ENCODE measurements around the gene ITGB1BP2. TPM values are rescaled to one million over a fixed set of nuclear protein-coding genes. Genes with fewer than 3 reads are reported as not detected.

The ITGB1BP2 gene
- total RNA-seq, 1 experiment from 2014 or later = 3.5 TPM

GRCh38 chrX:71282514-71283402, 18.8 kb upstream of the ITGB1BP2 start:
- intact Hi-C loops (cut with micrococcal nuclease) = no loop called here
- Histone ChIP-seq H3K27me3 (ENCODE audit: insufficient read depth, low read length) (no peaks in the 10 kb centered on the region), H3K36me3 (ENCODE audit: control insufficient read depth in 1 of 2, insufficient read depth in 2 of 2, low read length in 2 of 2) (peaks cover 2 to 4% of the 10 kb centered on the region in 2 experiments; a peak in 2 of 4 replicates), H3K4me1 (ENCODE audit: control insufficient read depth in 1 of 2, insufficient read depth in 2 of 2, low read length in 2 of 2) (peaks cover 4 to 20% of the 10 kb centered on the region in 2 experiments; a peak in 3 of 4 replicates), H3K9me2 (ENCODE audit: insufficient read depth) (no peaks in the 10 kb centered on the region), H3K4me2 (ENCODE audit: low read length) (peak overlapping the region; percentile 75), H3K79me2 (ENCODE audit: insufficient read depth, low read length) (peaks cover 42% of the 10 kb centered on the region), H2AFZ (ENCODE audit: low read depth, low read length, poor library complexity, severe bottlenecking) (no peak overlapping the region), H3K27ac (ENCODE audit: low read depth, low read length) (peak overlapping the region; percentile 69), H4K20me1 (ENCODE audit: insufficient read depth) (peaks cover 13% of the 10 kb centered on the region; the same call in 1 of the 2 replicates), H3K9ac (ENCODE audit: low read length) (peak overlapping the region; percentile 88), H3K9me3 (ENCODE audit: control insufficient read depth in 1 of 2, insufficient read depth in 1 of 2, low read depth in 1 of 2, low read length in 2 of 2) (no peaks in the 10 kb centered on the region), H3K4me3 (replicated peaks in 1 of 2; ENCODE audit: low read depth in 1 of 2, low read length in 2 of 2) (peak overlapping the region; percentile 43 to 76)
- POLR2A ChIA-PET = interaction anchor here (0.6 to 1.2 kb wide), 7 partner anchors 10 to 100 kb away, joined by 3 to 8 read pairs (median 4); partner anchors contain the start of genes TAF1 and ZMYM3
- RAD21 ChIA-PET (ENCODE audit: low non-redundant PET in 1 of 2, low total read pairs in 2 of 2, uncharacterized antibody in 2 of 2, unreplicated experiment in 2 of 2) = no interaction called here
- TF ChIP-seq RAD21 (IDR thresholded peaks at IDR 0.05; ENCODE audit: low read depth) = no peak
- TF ChIP-seq ZFX (IDR thresholded peaks at IDR 0.05) = no peak
- TF ChIP-seq EGR1 (IDR thresholded peaks at IDR 0.05; ENCODE audit: low read depth) = peak; percentile 55; the same call in 1 of the 2 replicates
- BruUV-seq (replicated peaks) = TSS peak; percentile 79
- ATAC-seq (peak; percentile 70), DNase-seq (ENCODE audit: low read depth, low spot score) (peak; percentile 4)
- CTCF ChIA-PET = interaction anchor here (0.7 kb wide), 2 partner anchors 12 to 145 kb away, joined by 3 to 4 read pairs; no protein-coding TSS in a partner anchor

GRCh38 chrX:71283403-71284143, 18.0 kb upstream of the ITGB1BP2 start, which contains the start of gene NONO:
Gene NONO, plus strand, starts transcription at chrX:71283635. Its CDS starts 7,003 bp downstream, at chrX:71290638.
- Histone ChIP-seq H3K4me2 (ENCODE audit: low read length) (peak within 1 kb of the TSS; percentile 75), H3K9ac (ENCODE audit: low read length) (peak within 1 kb of the TSS; percentile 88), H4K20me1 (ENCODE audit: insufficient read depth) (peaks cover 13% of the 10 kb centered on the region; the same call in 1 of the 2 replicates), H3K36me3 (ENCODE audit: control insufficient read depth in 1 of 2, insufficient read depth in 2 of 2, low read length in 2 of 2) (peaks cover 2 to 4% of the 10 kb centered on the region in 2 experiments; a peak in 2 of 4 replicates), H3K79me2 (ENCODE audit: insufficient read depth, low read length) (peaks cover 50% of the 10 kb centered on the region), H3K27ac (ENCODE audit: low read depth, low read length) (peak within 1 kb of the TSS; percentile 87), H3K9me3 (ENCODE audit: control insufficient read depth in 1 of 2, insufficient read depth in 1 of 2, low read depth in 1 of 2, low read length in 2 of 2) (no peaks in the 10 kb centered on the region), H3K9me2 (ENCODE audit: insufficient read depth) (no peaks in the 10 kb centered on the region), H3K4me1 (ENCODE audit: control insufficient read depth in 1 of 2, insufficient read depth in 2 of 2, low read length in 2 of 2) (peaks cover 4 to 20% of the 10 kb centered on the region in 2 experiments; a peak in 3 of 4 replicates), H3K27me3 (ENCODE audit: insufficient read depth, low read length) (no peaks in the 10 kb centered on the region), H3K4me3 (replicated peaks in 1 of 2; ENCODE audit: low read depth in 1 of 2, low read length in 2 of 2) (peak within 1 kb of the TSS; percentile 56 to 76), H2AFZ (ENCODE audit: low read depth, low read length, poor library complexity, severe bottlenecking) (no peak within 1 kb of the TSS)
- DNase-seq (ENCODE audit: low read depth, low spot score) = peak; percentile 98
- POLR2A ChIA-PET = interaction anchor here (0.6 to 1.2 kb wide), 7 partner anchors 9 to 101 kb away, joined by 3 to 8 read pairs (median 4); partner anchors contain the start of genes TAF1 and ZMYM3
- RAD21 ChIA-PET (ENCODE audit: low non-redundant PET in 1 of 2, low total read pairs in 2 of 2, uncharacterized antibody in 2 of 2, unreplicated experiment in 2 of 2) = no interaction called here
- BruUV-seq (replicated peaks) = TSS peak; percentile 71
- CTCF ChIA-PET = interaction anchor here (0.7 kb wide), 2 partner anchors 13 to 144 kb away, joined by 3 to 4 read pairs; no protein-coding TSS in a partner anchor
- intact Hi-C loops (cut with micrococcal nuclease) = no loop called here
- ATAC-seq = peak; percentile 87
- TF ChIP-seq ZBTB33 (IDR thresholded peaks at IDR 0.05; ENCODE audit: extremely low read depth, insufficient replicate concordance, low read length) = no peak
- TF ChIP-seq ZFX (IDR thresholded peaks at IDR 0.05) = peak; percentile 85
- TF ChIP-seq JUND (IDR thresholded peaks at IDR 0.05) = no peak
- no peak for TF ChIP-seq FOSL1 (IDR thresholded peaks at IDR 0.05; ENCODE audit: low read depth)
- TF ChIP-seq EZH2phosphoT487 (IDR thresholded peaks at IDR 0.05; ENCODE audit: borderline replicate concordance) = no peak
- TF ChIP-seq ZNF274 (IDR thresholded peaks at IDR 0.05; ENCODE audit: low read depth, low read length) = no peak
- TF ChIP-seq EZH2 (IDR thresholded peaks at IDR 0.05) = no peak
- TF ChIP-seq SRF (IDR thresholded peaks at IDR 0.05; ENCODE audit: low read depth) = no peak
- TF ChIP-seq SP1 (IDR thresholded peaks at IDR 0.05; ENCODE audit: low read depth) = peak; percentile 80
- TF ChIP-seq TCF7L2 (IDR thresholded peaks at IDR 0.05; ENCODE audit: borderline replicate concordance, extremely low read depth, insufficient read depth, insufficient read length) = no peak
- peak; percentile 37 for TF ChIP-seq YY1 (IDR thresholded peaks at IDR 0.05; ENCODE audit: extremely low read depth, insufficient replicate concordance, low read depth, low read length)
- TF ChIP-seq ELF1 (IDR thresholded peaks at IDR 0.05; ENCODE audit: borderline replicate concordance, low read depth) = no peak
- peak; percentile 78 for TF ChIP-seq POLR2AphosphoS5 (IDR thresholded peaks at IDR 0.05; ENCODE audit: low read depth, low read length)
